Spleen (tissue), 7 donors: ENCODE measurements around the gene SRPK2.

Experiments
- CTCF ChIP-seq, 11 experiments: fragments of 200-600 bp in 7 of 11; fragments of 450-650 bp in 4 of 11; sonication (generic) in 4 of 11; IDR thresholded peaks in 8 of 11; conservative IDR thresholded peaks in 3 of 11; 1 replicate in 7 of 11; 2 replicates in 4 of 11; pipeline versions ENCODE4 v1.4.0 to v1.8.0; 2016 to 2021; ENCODE audit warnings: antibody characterized with exemption in 11 of 11, inconsistent platforms in 4 of 11, mild to moderate bottlenecking in 1 of 11
- POLR2A ChIP-seq, 3 donors: fragments of 450-650 bp; IDR thresholded peaks; one replicate each; pipeline ENCODE4 v1.5.1; 2017; ENCODE audit warnings: antibody characterized with exemption in 3 of 3, mild to moderate bottlenecking in 1 of 3
- donor health status: DM: no; HTN: no; CAD: no; lungs with moderate emphysema.
- donor health status: DM: no; HTN: no; CAD: no.
- donor health status: DM: no; HTN: no; CAD: no.

GRCh38 chr7:105102557-105103352 is 286.0 kb downstream of the SRPK2 start:
- TF ChIP-seq CTCF (IDR thresholded peaks at IDR 0.05 in 8 of 11, conservative IDR thresholded peaks at IDR 0.05 in 3 of 11) (no peak), POLR2A (IDR thresholded peaks at IDR 0.05) (no peak)
